CD8-positive, alpha-beta memory T cell (primary cell): Measurements from ENCODE around the gene MFAP3L. TPM values are rescaled to one million over a fixed set of nuclear protein-coding genes. Genes with fewer than 3 reads are reported as not detected.
A peak's percentile ranks its signal among the peaks of the same experiment; 100 is the strongest.

Source experiments
- CTCF ChIA-PET: fragments of 350-600 bp; sonication (Branson Sonifier 250); formaldehyde crosslinking; loops from one replicate; lab custom pipeline; 2021; ENCODE audit warnings: antibody characterized with exemption; lab: Charles Lee
- POLR2A ChIA-PET: fragments of 350-600 bp; sonication (Branson Sonifier 250); formaldehyde crosslinking; loops from one replicate; lab custom pipeline; 2021; ENCODE audit warnings: antibody characterized with exemption; lab: Charles Lee
- DNase-seq, 5 donors: peaks; one replicate each; pipeline versions ENCODE4 v3.0.0 to v3.0.0-alpha.2; 2020 to 2022; ENCODE audit warnings: mixed read lengths in 1 of 5
- H3K27ac ChIP-seq: one replicate; pipeline ENCODE4 v1.7.0; 2013; ENCODE audit warnings: low read depth, mild to moderate bottlenecking, low read length, moderate library complexity
- H3K27me3 ChIP-seq: 2 replicates; pipeline ENCODE4 v1.7.0; 2013; ENCODE audit warnings: low read length, mild to moderate bottlenecking; ENCODE audit not compliant: insufficient read depth, poor library complexity, severe bottlenecking
- H3K36me3 ChIP-seq: 2 replicates; pipeline ENCODE4 v1.7.0; 2013; ENCODE audit warnings: mild to moderate bottlenecking, low read length, moderate library complexity; ENCODE audit not compliant: insufficient read depth
- H3K4me1 ChIP-seq: 2 replicates; pipeline ENCODE4 v1.7.0; 2013; ENCODE audit warnings: mild to moderate bottlenecking, low read length, moderate library complexity; ENCODE audit not compliant: insufficient read depth
- H3K4me3 ChIP-seq: 2 replicates; pipeline ENCODE4 v1.7.0; 2013; ENCODE audit warnings: mild to moderate bottlenecking, low read length
- H3K9me3 ChIP-seq: 2 replicates; pipeline ENCODE4 v1.7.0; 2013; ENCODE audit warnings: mild to moderate bottlenecking, low read length
- H3K27ac Mint-ChIP-seq, 8 donors: one replicate each; pipeline ENCODE4 v1.8.0; 2020 to 2021; ENCODE audit warnings: mixed read lengths in 8 of 8, mild to moderate bottlenecking in 6 of 8, inconsistent platforms in 3 of 8, moderate library complexity in 3 of 8
- H3K27me3 Mint-ChIP-seq, 2 donors: one replicate each; pipeline ENCODE4 v1.8.0; 2020 to 2021; ENCODE audit warnings: mixed read lengths in 2 of 2, mild to moderate bottlenecking in 1 of 2, moderate library complexity in 1 of 2
- H3K36me3 Mint-ChIP-seq, 3 donors: one replicate each; pipeline ENCODE4 v1.8.0; 2020 to 2021; ENCODE audit warnings: mixed read lengths in 3 of 3, inconsistent platforms in 1 of 3, mild to moderate bottlenecking in 1 of 3
- H3K4me1 Mint-ChIP-seq, 3 donors: one replicate each; pipeline ENCODE4 v1.8.0; 2020 to 2021; ENCODE audit warnings: mixed read lengths in 3 of 3, inconsistent platforms in 1 of 3, mild to moderate bottlenecking in 1 of 3
- H3K4me3 Mint-ChIP-seq, 7 donors: one replicate each; pipeline ENCODE4 v1.8.0; 2020 to 2021; ENCODE audit warnings: mixed read lengths in 7 of 7, mild to moderate bottlenecking in 6 of 7, moderate library complexity in 4 of 7, inconsistent platforms in 2 of 7
- H3K9me3 Mint-ChIP-seq, 5 donors: one replicate each; pipeline ENCODE4 v1.8.0; 2020 to 2022; ENCODE audit warnings: mixed read lengths in 5 of 5, mild to moderate bottlenecking in 3 of 5, moderate library complexity in 2 of 5, inconsistent platforms in 1 of 5
- polyA plus RNA-seq: library from polyadenylated mRNA; unstranded; fragments of 300-500 nt; fragmentation: Illumina TruSeq; gene quantifications from one replicate; pipeline ENCODE4 v1.2.3, GENCODE V29; 2021
- total RNA-seq, 2 experiments: library from RNA; stranded (reverse); gene quantifications; one replicate each; pipeline ENCODE4 v1.2.3, GENCODE V29; 2021

Gene MFAP3L
- total and polyA plus RNA-seq, 3 experiments from 2014 or later = 0.10 to 3.3 (median 3.0) TPM

GRCh38 chr4:170014359-170015011 is 11.7 kb downstream of the MFAP3L start:
- Mint-ChIP-seq H3K4me1 (no peaks in the 10 kb centered on the region), H3K4me3 (no peak overlapping the region), H3K36me3 (peaks cover 0 to 4% (median 0%) of the 10 kb centered on the region in 3 donors), H3K27me3 (peaks cover 0 to 4% of the 10 kb centered on the region in 2 donors), H3K27ac (peak overlapping the region in 1 of 8 donors; percentile 48), H3K9me3 (no peaks in the 10 kb centered on the region)
- H3K27me3 ChIP-seq = no peaks in the 10 kb centered on the region
- no peaks in the 10 kb centered on the region for H3K4me1 ChIP-seq
- DNase-seq = no peak
- H3K4me3 ChIP-seq = no peak overlapping the region
- POLR2A ChIA-PET = no interaction called here
- H3K36me3 ChIP-seq = no peaks in the 10 kb centered on the region
- CTCF ChIA-PET = no interaction called here
- no peak overlapping the region for H3K27ac ChIP-seq
- no peaks in the 10 kb centered on the region for H3K9me3 ChIP-seq

GRCh38 chr4:170012629-170012958 is 13.6 kb downstream of the MFAP3L start:
- Mint-ChIP-seq H3K27me3 (peaks cover 0 to 9% of the 10 kb centered on the region in 2 donors), H3K36me3 (peaks cover 0 to 4% (median 0%) of the 10 kb centered on the region in 3 donors), H3K9me3 (no peaks in the 10 kb centered on the region), H3K4me1 (peaks cover 6 to 13% (median 12%) of the 10 kb centered on the region in 3 donors), H3K4me3 (no peak overlapping the region), H3K27ac (peak overlapping the region in 1 of 8 donors; percentile 0)
- no peaks in the 10 kb centered on the region for H3K36me3 ChIP-seq
- POLR2A ChIA-PET = no interaction called here
- H3K27me3 ChIP-seq = no peaks in the 10 kb centered on the region
- H3K4me1 ChIP-seq = no peaks in the 10 kb centered on the region
- no peak overlapping the region for H3K27ac ChIP-seq
- no peak for DNase-seq
- H3K9me3 ChIP-seq = no peaks in the 10 kb centered on the region
- CTCF ChIA-PET = no interaction called here
- H3K4me3 ChIP-seq = no peak overlapping the region

- POLR2A ChIA-PET = no interaction called here
- Mint-ChIP-seq H3K9me3 (no peaks in the 10 kb centered on the region), H3K4me3 (no peak overlapping the region), H3K36me3 (peaks cover 0 to 4% (median 0%) of the 10 kb centered on the region in 3 donors), H3K4me1 (peaks cover 6 to 13% (median 13%) of the 10 kb centered on the region in 3 donors), H3K27me3 (peaks cover 0 to 9% of the 10 kb centered on the region in 2 donors), H3K27ac (peak overlapping the region in 2 of 8 donors; percentile 0 to 28)
- Histone ChIP-seq H3K27me3 (no peaks in the 10 kb centered on the region), H3K27ac (no peak overlapping the region), H3K36me3 (no peaks in the 10 kb centered on the region), H3K9me3 (no peaks in the 10 kb centered on the region), H3K4me3 (no peak overlapping the region), H3K4me1 (no peaks in the 10 kb centered on the region)
- CTCF ChIA-PET = no interaction called here
- no peak for DNase-seq
These were observed 14.1 kb downstream of the MFAP3L start for GRCh38 chr4:170011921-170012628.

GRCh38 chr4:170009291-170009690 is 16.9 kb downstream of the MFAP3L start:
- no peak overlapping the region for H3K27ac ChIP-seq
- H3K36me3 ChIP-seq = no peaks in the 10 kb centered on the region
- H3K4me1 ChIP-seq = no peaks in the 10 kb centered on the region
- no peak overlapping the region for H3K4me3 ChIP-seq
- ChIA-PET POLR2A (no interaction called here), CTCF (no interaction called here)
- peaks cover 0 to 4% (median 0%) of the 10 kb centered on the region in 3 donors for H3K36me3 Mint-ChIP-seq
- no peaks in the 10 kb centered on the region for H3K9me3 ChIP-seq
- no peak overlapping the region for H3K27ac Mint-ChIP-seq
- H3K27me3 Mint-ChIP-seq = peaks cover 0 to 8% of the 10 kb centered on the region in 2 donors
- DNase-seq = no peak
- H3K27me3 ChIP-seq = no peaks in the 10 kb centered on the region
- H3K4me3 Mint-ChIP-seq = no peak overlapping the region
- H3K4me1 Mint-ChIP-seq = peaks cover 6 to 13% (median 13%) of the 10 kb centered on the region in 3 donors
- H3K9me3 Mint-ChIP-seq = no peaks in the 10 kb centered on the region

- no peak overlapping the region for H3K27ac Mint-ChIP-seq
- H3K9me3 Mint-ChIP-seq = no peaks in the 10 kb centered on the region
- peaks cover 0 to 8% of the 10 kb centered on the region in 2 donors for H3K27me3 Mint-ChIP-seq
- H3K4me3 Mint-ChIP-seq = no peak overlapping the region
- H3K4me1 ChIP-seq = no peaks in the 10 kb centered on the region
- ChIA-PET POLR2A (no interaction called here), CTCF (no interaction called here)
- H3K36me3 Mint-ChIP-seq = peaks cover 0 to 4% (median 0%) of the 10 kb centered on the region in 3 donors
- H3K27ac ChIP-seq = no peak overlapping the region
- no peak for DNase-seq
- H3K4me3 ChIP-seq = no peak overlapping the region
- H3K9me3 ChIP-seq = no peaks in the 10 kb centered on the region
- peaks cover 6 to 13% (median 13%) of the 10 kb centered on the region in 3 donors for H3K4me1 Mint-ChIP-seq
- no peaks in the 10 kb centered on the region for H3K27me3 ChIP-seq
- H3K36me3 ChIP-seq = no peaks in the 10 kb centered on the region
These were observed 17.4 kb downstream of the MFAP3L start for GRCh38 chr4:170008801-170009200.

- Mint-ChIP-seq H3K4me1 (peaks cover 6 to 13% (median 13%) of the 10 kb centered on the region in 3 donors), H3K27me3 (peaks cover 0 to 8% of the 10 kb centered on the region in 2 donors), H3K4me3 (peak overlapping the region in 1 of 7 donors; percentile 51), H3K9me3 (no peaks in the 10 kb centered on the region), H3K36me3 (peaks cover 0 to 4% (median 0%) of the 10 kb centered on the region in 3 donors), H3K27ac (no peak overlapping the region)
- Histone ChIP-seq H3K36me3 (no peaks in the 10 kb centered on the region), H3K9me3 (no peaks in the 10 kb centered on the region), H3K4me1 (no peaks in the 10 kb centered on the region), H3K27me3 (no peaks in the 10 kb centered on the region), H3K27ac (no peak overlapping the region), H3K4me3 (no peak overlapping the region)
- DNase-seq = no peak
- ChIA-PET CTCF (no interaction called here), POLR2A (no interaction called here)
These were observed 17.8 kb downstream of the MFAP3L start for GRCh38 chr4:170008371-170008770.

GRCh38 chr4:170007113-170007512 is 19.1 kb downstream of the MFAP3L start:
- Histone ChIP-seq H3K4me3 (no peak overlapping the region), H3K9me3 (no peaks in the 10 kb centered on the region), H3K27ac (no peak overlapping the region), H3K27me3 (no peaks in the 10 kb centered on the region), H3K4me1 (no peaks in the 10 kb centered on the region), H3K36me3 (no peaks in the 10 kb centered on the region)
- H3K27me3 Mint-ChIP-seq = peaks cover 0 to 8% of the 10 kb centered on the region in 2 donors
- H3K4me3 Mint-ChIP-seq = no peak overlapping the region
- ChIA-PET CTCF (no interaction called here), POLR2A (no interaction called here)
- H3K36me3 Mint-ChIP-seq = peaks cover 0 to 4% (median 0%) of the 10 kb centered on the region in 3 donors
- no peaks in the 10 kb centered on the region for H3K9me3 Mint-ChIP-seq
- no peak overlapping the region for H3K27ac Mint-ChIP-seq
- no peak for DNase-seq
- peaks cover 6 to 13% (median 13%) of the 10 kb centered on the region in 3 donors for H3K4me1 Mint-ChIP-seq

- H3K27ac Mint-ChIP-seq = no peak overlapping the region
- ChIA-PET CTCF (no interaction called here), POLR2A (no interaction called here)
- no peak for DNase-seq
- Histone ChIP-seq H3K27me3 (no peaks in the 10 kb centered on the region), H3K4me3 (no peak overlapping the region), H3K36me3 (no peaks in the 10 kb centered on the region), H3K9me3 (no peaks in the 10 kb centered on the region), H3K4me1 (no peaks in the 10 kb centered on the region), H3K27ac (no peak overlapping the region)
- H3K27me3 Mint-ChIP-seq = peaks cover 0 to 8% of the 10 kb centered on the region in 2 donors
- peaks cover 6 to 13% (median 13%) of the 10 kb centered on the region in 3 donors for H3K4me1 Mint-ChIP-seq
- H3K4me3 Mint-ChIP-seq = no peak overlapping the region
- no peaks in the 10 kb centered on the region for H3K36me3 Mint-ChIP-seq
- H3K9me3 Mint-ChIP-seq = no peaks in the 10 kb centered on the region
These were observed 20.7 kb downstream of the MFAP3L start for GRCh38 chr4:170005472-170005871.
